Neural progenitor cell (in vitro differentiated cells): ENCODE data around the gene LIMK2.

Experiments used
- EZH2 ChIP-seq: fragments of 200-600 bp; sonication (generic); IDR thresholded peaks from 2 replicates; pipeline ENCODE4 v1.6.1; 2017; ENCODE audit warnings: antibody characterized with exemption, mild to moderate bottlenecking, moderate library complexity
- TF ChIP-seq, protein P1 (sequence below): fragments of 200-600 bp; sonication (generic); IDR thresholded peaks from 2 replicates; pipeline ENCODE4 v1.5.1; 2017; ENCODE audit warnings: antibody characterized with exemption, mild to moderate bottlenecking

DNA sequence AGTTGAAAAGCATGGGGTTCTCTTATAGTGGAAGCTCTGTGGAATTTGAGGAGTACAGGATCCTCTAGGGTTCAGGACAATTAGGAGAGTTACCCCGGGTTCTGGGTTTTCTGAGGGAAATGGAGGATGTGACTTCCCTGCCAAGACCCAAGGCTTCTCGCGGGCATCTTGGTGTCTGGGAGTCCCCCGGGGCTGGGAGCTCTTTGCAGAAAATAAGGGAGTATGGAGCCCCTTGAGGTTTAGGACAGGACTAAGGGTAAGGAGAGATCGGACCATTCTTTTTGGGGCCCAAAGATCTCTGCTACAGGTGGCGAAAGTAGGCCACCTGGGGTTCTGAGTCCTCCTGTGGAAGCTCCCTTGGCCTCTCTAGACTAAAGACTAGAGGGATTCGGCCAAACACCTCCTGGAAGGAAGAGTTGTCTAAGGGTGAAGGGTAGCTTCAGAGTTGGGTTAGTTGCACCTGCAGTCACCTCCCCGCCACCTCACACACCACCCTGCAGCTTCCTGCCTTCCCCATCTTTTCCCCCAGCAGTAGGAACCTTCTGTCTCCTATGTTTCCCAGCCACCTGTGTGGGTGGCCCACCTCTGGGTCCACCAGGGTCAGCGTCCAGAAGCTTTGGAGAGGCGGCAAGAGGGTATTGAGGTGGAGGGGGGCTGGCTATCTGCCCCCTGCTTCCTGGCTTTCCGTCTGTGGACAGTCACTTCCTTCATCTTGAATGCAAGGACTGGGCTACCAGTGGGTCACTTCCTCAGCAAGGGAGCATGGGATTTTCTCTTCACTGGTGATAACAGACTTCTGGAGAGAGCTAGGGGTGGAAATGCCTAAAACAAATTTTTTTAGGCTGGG is 908 bp downstream of the LIMK2 start:
- no peak for TF ChIP-seq EZH2
- TF ChIP-seq, protein P1, sequence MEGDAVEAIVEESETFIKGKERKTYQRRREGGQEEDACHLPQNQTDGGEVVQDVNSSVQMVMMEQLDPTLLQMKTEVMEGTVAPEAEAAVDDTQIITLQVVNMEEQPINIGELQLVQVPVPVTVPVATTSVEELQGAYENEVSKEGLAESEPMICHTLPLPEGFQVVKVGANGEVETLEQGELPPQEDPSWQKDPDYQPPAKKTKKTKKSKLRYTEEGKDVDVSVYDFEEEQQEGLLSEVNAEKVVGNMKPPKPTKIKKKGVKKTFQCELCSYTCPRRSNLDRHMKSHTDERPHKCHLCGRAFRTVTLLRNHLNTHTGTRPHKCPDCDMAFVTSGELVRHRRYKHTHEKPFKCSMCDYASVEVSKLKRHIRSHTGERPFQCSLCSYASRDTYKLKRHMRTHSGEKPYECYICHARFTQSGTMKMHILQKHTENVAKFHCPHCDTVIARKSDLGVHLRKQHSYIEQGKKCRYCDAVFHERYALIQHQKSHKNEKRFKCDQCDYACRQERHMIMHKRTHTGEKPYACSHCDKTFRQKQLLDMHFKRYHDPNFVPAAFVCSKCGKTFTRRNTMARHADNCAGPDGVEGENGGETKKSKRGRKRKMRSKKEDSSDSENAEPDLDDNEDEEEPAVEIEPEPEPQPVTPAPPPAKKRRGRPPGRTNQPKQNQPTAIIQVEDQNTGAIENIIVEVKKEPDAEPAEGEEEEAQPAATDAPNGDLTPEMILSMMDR = no peak
